Fibroblast of pulmonary artery (primary cell): Measurements from ENCODE around the gene KRTCAP3.

Source experiments
- DNase-seq: peaks from one replicate; pipeline ENCODE4 v3.0.0-alpha.2; 2010; ENCODE audit warnings: low read depth
- H3K4me3 ChIP-seq: replicated peaks from 2 replicates; pipeline ENCODE4 v1.5.1; 2011; ENCODE audit warnings: low read depth, mild to moderate bottlenecking, control low read depth, low read length, moderate library complexity
- TF ChIP-seq, protein P1 (sequence below): IDR thresholded peaks from 2 replicates; pipeline ENCODE4 v1.5.1; 2011; ENCODE audit warnings: mild to moderate bottlenecking, control low read depth, low read length, inconsistent platforms; ENCODE audit errors: missing control alignments

The KRTCAP3 gene

DNA sequence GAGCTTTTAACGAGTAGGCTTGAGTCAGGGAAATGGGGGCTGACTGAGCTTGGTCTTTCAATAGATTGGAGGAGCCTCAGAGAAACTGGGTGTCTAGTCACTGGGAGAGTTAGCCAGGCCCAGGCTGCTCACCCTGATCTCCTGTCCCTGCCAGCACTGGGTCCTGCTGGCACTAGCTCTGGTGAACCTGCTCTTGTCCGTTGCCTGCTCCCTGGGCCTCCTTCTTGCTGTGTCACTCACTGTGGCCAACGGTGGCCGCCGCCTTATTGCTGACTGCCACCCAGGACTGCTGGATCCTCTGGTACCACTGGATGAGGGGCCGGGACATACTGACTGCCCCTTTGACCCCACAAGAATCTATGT is 720 bp downstream of the KRTCAP3 start:
- H3K4me3 ChIP-seq: no peak overlapping the region
- TF ChIP-seq, protein P1, sequence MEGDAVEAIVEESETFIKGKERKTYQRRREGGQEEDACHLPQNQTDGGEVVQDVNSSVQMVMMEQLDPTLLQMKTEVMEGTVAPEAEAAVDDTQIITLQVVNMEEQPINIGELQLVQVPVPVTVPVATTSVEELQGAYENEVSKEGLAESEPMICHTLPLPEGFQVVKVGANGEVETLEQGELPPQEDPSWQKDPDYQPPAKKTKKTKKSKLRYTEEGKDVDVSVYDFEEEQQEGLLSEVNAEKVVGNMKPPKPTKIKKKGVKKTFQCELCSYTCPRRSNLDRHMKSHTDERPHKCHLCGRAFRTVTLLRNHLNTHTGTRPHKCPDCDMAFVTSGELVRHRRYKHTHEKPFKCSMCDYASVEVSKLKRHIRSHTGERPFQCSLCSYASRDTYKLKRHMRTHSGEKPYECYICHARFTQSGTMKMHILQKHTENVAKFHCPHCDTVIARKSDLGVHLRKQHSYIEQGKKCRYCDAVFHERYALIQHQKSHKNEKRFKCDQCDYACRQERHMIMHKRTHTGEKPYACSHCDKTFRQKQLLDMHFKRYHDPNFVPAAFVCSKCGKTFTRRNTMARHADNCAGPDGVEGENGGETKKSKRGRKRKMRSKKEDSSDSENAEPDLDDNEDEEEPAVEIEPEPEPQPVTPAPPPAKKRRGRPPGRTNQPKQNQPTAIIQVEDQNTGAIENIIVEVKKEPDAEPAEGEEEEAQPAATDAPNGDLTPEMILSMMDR: no peak
- no peak for DNase-seq

DNA sequence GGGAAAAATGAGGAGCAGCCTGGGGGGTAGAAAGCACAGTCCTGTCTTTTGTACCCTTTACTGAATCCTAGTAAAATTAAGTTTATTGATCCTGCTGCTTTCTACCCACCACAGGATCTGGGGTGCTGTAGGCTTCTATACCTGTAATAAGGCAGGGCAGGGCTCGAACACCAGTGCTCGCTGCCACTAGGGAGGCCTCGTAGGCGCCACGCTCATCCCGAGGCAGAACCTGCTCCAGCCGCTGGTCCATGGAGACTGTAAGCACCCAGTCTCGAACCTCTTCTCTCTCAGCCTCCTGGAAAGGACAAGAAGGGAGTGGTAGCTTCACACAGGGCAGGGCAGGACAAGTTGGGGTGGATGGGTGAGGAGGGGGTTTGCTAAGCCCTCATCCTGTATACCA is 3.0 kb downstream of the KRTCAP3 start:
- no peak for DNase-seq
- H3K4me3 ChIP-seq: no peak overlapping the region
- TF ChIP-seq, protein P1: no peak

DNA sequence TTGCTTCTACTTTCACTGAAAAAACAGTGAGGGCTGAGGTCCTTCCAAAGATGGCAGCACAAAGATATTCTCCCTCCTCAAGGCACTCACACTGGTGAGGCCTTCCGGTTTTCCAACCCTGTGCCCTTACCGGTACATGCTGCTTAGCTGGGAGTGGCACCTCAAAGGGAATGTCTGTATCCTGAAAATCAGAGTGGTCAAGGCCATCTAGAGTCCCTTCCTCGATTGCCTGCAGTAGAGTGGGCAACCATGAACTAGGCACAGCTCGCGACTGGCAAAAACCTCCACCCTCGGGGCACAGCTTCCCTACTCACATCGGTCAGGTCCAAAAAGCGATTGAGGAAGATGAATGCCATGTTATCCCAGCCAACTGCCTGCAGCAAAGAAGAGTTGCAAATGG is 3.4 kb downstream of the KRTCAP3 start:
- TF ChIP-seq, protein P1: no peak
- H3K4me3 ChIP-seq: no peak overlapping the region
- no peak for DNase-seq

DNA sequence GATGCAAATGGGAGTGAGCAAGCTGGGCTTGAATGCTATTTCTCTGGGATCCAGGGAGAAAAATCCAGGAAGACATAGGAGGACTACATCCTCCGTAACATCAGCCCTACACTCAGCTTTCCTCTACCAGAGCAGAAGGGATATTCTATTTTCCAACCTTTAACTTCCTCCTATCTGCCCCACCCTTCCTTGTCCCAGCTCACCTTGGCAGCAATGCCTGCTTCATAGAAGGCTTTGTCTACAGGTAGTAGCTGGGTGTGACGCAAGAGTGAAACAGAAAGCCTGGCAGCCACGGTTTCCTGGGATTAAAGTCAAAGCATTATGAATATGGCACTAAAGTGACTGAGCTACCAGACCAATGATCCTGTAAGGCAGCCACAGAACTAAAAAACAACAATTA is 3.9 kb downstream of the KRTCAP3 start:
- DNase-seq: no peak
- H3K4me3 ChIP-seq: no peak overlapping the region

DNA sequence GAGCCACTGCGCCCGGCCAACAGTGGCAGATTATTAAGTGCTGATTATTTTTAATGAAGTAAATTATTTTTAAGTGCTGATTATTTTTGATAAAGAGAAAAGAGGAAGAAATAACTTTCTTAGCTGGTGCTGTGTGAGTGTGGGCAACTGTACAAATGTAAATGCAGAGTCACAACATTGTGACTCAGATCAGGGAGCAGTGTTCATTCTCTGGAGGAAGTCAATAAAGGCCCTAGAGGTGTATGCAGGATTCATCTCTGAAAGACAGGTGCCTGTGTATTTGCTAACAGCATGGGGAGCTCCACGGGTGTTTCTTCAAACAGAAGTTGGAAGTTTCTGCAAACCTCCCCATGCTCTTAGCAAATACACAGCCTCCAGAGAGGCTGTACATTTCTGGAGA is 6.2 kb downstream of the KRTCAP3 start:
- no peak overlapping the region for H3K4me3 ChIP-seq
- TF ChIP-seq, protein P1: no peak
- no peak for DNase-seq

More for the DNA sequence above, 3.9 kb downstream of the KRTCAP3 start:
- TF ChIP-seq, protein P1: no peak

DNA sequence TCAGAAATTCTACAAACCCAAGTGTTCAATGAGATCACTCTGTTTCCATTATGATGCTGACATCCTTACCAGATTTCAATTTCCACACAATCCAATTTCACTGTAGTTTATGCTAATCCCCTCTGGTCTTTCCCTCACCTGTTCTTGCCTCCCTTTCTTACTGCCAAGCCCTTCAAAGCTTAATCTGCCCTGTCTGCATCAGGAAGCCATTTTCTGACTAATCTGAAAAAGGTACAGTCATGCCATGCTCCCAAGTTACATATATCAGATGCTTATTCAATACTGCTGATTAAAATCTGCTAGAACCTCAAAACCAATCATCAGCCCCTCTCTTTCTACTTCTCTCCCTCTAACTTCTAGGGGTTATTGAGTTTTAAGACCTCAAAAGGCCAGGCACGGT is 8.9 kb downstream of the KRTCAP3 start:
- no peak for DNase-seq
- H3K4me3 ChIP-seq: no peak overlapping the region
- TF ChIP-seq, protein P1: no peak

DNA sequence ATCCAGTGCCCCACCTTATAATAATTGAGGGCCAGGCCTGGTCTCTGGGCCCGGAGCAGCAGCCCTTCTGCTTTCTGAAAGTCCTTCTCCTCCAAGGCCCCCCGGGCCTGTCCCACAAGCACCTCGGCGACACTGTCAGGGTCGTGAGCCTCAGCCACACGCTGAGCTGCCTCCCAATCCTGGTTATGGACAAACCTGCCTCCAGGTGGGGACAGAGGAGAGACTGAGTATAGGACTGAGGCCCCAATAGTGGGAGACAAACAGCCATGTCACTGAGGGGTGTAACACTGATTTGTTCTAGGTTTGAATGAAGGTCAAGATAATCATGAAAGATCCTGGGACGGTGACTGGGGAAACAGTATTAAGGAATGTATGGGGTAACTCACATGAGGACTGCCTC is 11.8 kb downstream of the KRTCAP3 start:
- DNase-seq: no peak
- no peak overlapping the region for H3K4me3 ChIP-seq
- TF ChIP-seq, protein P1: no peak
